ENCODE results near the gene SGMS1.

The SGMS1 gene

DNA sequence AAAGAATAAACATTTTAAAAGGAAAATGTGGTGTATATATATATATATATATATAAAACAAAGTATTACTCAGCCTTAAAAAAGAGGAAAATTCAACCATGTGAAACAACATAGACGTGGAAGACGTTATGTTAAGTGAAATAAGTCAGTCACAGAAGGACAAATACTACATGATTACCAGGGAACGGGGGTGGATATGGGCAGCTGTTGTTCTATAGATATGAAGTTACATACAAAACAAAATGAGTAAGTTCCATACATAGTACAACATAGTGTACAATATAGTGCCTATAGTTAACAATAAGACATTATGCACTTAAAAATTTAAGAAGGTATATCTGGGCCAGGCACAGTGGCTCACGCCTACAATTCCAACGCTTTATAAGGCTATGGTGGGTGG is 48.8 kb downstream of the SGMS1 start (continued):
- TF ChIP-seq, protein P1, sequence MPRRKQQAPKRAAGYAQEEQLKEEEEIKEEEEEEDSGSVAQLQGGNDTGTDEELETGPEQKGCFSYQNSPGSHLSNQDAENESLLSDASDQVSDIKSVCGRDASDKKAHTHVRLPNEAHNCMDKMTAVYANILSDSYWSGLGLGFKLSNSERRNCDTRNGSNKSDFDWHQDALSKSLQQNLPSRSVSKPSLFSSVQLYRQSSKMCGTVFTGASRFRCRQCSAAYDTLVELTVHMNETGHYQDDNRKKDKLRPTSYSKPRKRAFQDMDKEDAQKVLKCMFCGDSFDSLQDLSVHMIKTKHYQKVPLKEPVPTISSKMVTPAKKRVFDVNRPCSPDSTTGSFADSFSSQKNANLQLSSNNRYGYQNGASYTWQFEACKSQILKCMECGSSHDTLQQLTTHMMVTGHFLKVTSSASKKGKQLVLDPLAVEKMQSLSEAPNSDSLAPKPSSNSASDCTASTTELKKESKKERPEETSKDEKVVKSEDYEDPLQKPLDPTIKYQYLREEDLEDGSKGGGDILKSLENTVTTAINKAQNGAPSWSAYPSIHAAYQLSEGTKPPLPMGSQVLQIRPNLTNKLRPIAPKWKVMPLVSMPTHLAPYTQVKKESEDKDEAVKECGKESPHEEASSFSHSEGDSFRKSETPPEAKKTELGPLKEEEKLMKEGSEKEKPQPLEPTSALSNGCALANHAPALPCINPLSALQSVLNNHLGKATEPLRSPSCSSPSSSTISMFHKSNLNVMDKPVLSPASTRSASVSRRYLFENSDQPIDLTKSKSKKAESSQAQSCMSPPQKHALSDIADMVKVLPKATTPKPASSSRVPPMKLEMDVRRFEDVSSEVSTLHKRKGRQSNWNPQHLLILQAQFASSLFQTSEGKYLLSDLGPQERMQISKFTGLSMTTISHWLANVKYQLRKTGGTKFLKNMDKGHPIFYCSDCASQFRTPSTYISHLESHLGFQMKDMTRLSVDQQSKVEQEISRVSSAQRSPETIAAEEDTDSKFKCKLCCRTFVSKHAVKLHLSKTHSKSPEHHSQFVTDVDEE (CRISPR knock-in tag; IDR thresholded peaks at IDR 0.05) = no peak

- TF ChIP-seq ZC3H10 (CRISPR knock-in tag; IDR thresholded peaks at IDR 0.05) = no peak
- no peak for TF ChIP-seq GLIS3 (CRISPR knock-in tag; IDR thresholded peaks at IDR 0.05)
- TF ChIP-seq, protein P1 (CRISPR knock-in tag; IDR thresholded peaks at IDR 0.05) = no peak
- no peak for TF ChIP-seq ZFP30 (CRISPR knock-in tag; IDR thresholded peaks at IDR 0.05)
- no peak for TF ChIP-seq CSRNP3 (CRISPR knock-in tag; IDR thresholded peaks at IDR 0.05)
- TF ChIP-seq TCF4 (CRISPR knock-in tag; IDR thresholded peaks at IDR 0.05; ENCODE audit: borderline replicate concordance) = no peak
- TF ChIP-seq ESRRG (CRISPR knock-in tag; IDR thresholded peaks at IDR 0.05) = no peak
- no peak for TF ChIP-seq BACH2 (CRISPR knock-in tag; IDR thresholded peaks at IDR 0.05; ENCODE audit: borderline replicate concordance)
- TF ChIP-seq CSDC2 (CRISPR knock-in tag; IDR thresholded peaks at IDR 0.05) = no peak
- no peak for TF ChIP-seq ZNF565 (CRISPR knock-in tag; conservative IDR thresholded peaks at IDR 0.05; ENCODE audit: low read depth)
- no peak for TF ChIP-seq POU6F1 (CRISPR knock-in tag; IDR thresholded peaks at IDR 0.05; ENCODE audit: borderline replicate concordance, low read depth)
- no peak for TF ChIP-seq ISL1 (CRISPR knock-in tag; IDR thresholded peaks at IDR 0.05)
- no peak for ATAC-seq
Measured at GRCh38 chr10:50574305-50574704, 49.5 kb downstream of the SGMS1 start.

- ATAC-seq = no peak
- no peak for TF ChIP-seq ARNTL (CRISPR knock-in tag; IDR thresholded peaks at IDR 0.05; ENCODE audit: borderline replicate concordance, low read depth)
- no peak for TF ChIP-seq GLIS3 (CRISPR knock-in tag; IDR thresholded peaks at IDR 0.05)
- no peak for TF ChIP-seq ISL1 (CRISPR knock-in tag; IDR thresholded peaks at IDR 0.05)
- no peak for TF ChIP-seq BACH2 (CRISPR knock-in tag; IDR thresholded peaks at IDR 0.05; ENCODE audit: borderline replicate concordance)
- TF ChIP-seq ZNF70 (CRISPR knock-in tag; IDR thresholded peaks at IDR 0.05) = no peak
- no peak for TF ChIP-seq ZNF565 (CRISPR knock-in tag; conservative IDR thresholded peaks at IDR 0.05; ENCODE audit: low read depth)
- no peak for TF ChIP-seq ZFP3 (CRISPR knock-in tag; IDR thresholded peaks at IDR 0.05)
- no peak for TF ChIP-seq ESRRG (CRISPR knock-in tag; IDR thresholded peaks at IDR 0.05)
- no peak for TF ChIP-seq TCF4 (CRISPR knock-in tag; IDR thresholded peaks at IDR 0.05; ENCODE audit: borderline replicate concordance)
- no peak for TF ChIP-seq PPARA (CRISPR knock-in tag; IDR thresholded peaks at IDR 0.05; ENCODE audit: borderline replicate concordance)
- TF ChIP-seq SNAI2 (CRISPR knock-in tag; IDR thresholded peaks at IDR 0.05) = no peak
- TF ChIP-seq ZC3H10 (CRISPR knock-in tag; IDR thresholded peaks at IDR 0.05) = no peak
- no peak for TF ChIP-seq CREB5 (CRISPR knock-in tag; IDR thresholded peaks at IDR 0.05; ENCODE audit: low read depth)
- no peak for TF ChIP-seq OSR1 (CRISPR knock-in tag; IDR thresholded peaks at IDR 0.05)
- TF ChIP-seq, protein P1 (CRISPR knock-in tag; IDR thresholded peaks at IDR 0.05) = no peak
- TF ChIP-seq CSDC2 (CRISPR knock-in tag; IDR thresholded peaks at IDR 0.05) = no peak
- no peak for TF ChIP-seq RARB (CRISPR knock-in tag; IDR thresholded peaks at IDR 0.05)
- TF ChIP-seq ZNF8 (CRISPR knock-in tag; IDR thresholded peaks at IDR 0.05) = no peak
- TF ChIP-seq POU6F1 (CRISPR knock-in tag; IDR thresholded peaks at IDR 0.05; ENCODE audit: borderline replicate concordance, low read depth) = no peak
Measured at GRCh38 chr10:50572017-50572491, 51.7 kb downstream of the SGMS1 start.

Measured in SK-N-SH treated with all-trans-retinoic acid at 6 μM for 48 hours (cell line).